Testis (tissue), 3 donors: Measurements from ENCODE around the gene FMO1. TPM values are rescaled to one million over a fixed set of nuclear protein-coding genes. Genes with fewer than 3 reads are reported as not detected.

Experiments
- DNase-seq: peaks from one replicate; pipeline ENCODE4 v3.0.0-alpha.2; 2019
- H3K27ac ChIP-seq, 2 donors: fragments of 200-600 bp; sonication (generic); one replicate each; pipeline ENCODE4 v1.5.1; 2019
- H3K27me3 ChIP-seq: fragments of 200-600 bp; sonication (generic); one replicate; pipeline ENCODE4 v1.5.1; 2019
- H3K36me3 ChIP-seq: fragments of 200-600 bp; sonication (generic); one replicate; pipeline ENCODE4 v1.5.1; 2017; ENCODE audit warnings: low read depth; ENCODE audit errors: missing control alignments
- H3K4me1 ChIP-seq: fragments of 200-600 bp; sonication (generic); one replicate; pipeline ENCODE4 v1.5.1; 2019
- H3K4me3 ChIP-seq, 2 donors: fragments of 200-600 bp; sonication (generic); one replicate each; pipeline ENCODE4 v1.5.1; 2017 to 2019
- H3K9me3 ChIP-seq: fragments of 200-600 bp; sonication (generic); one replicate; pipeline ENCODE4 v1.5.1; 2017
- CTCF ChIP-seq, 3 experiments: fragments of 450-650 bp in 2 of 3; fragments of 200-600 bp in 1 of 3; sonication (generic) in 1 of 3; IDR thresholded peaks; one replicate each; pipeline ENCODE4 v1.5.1; 2016 to 2019; ENCODE audit warnings: antibody characterized with exemption in 3 of 3, mild to moderate bottlenecking in 2 of 3, moderate library complexity in 1 of 3
- POLR2A ChIP-seq: fragments of 450-650 bp; IDR thresholded peaks from one replicate; pipeline ENCODE4 v1.6.1; 2017; ENCODE audit warnings: antibody characterized with exemption, mild to moderate bottlenecking, moderate library complexity
- WGBS, 2 donors: methylation state at CpG; one replicate each; pipeline ENCODE4 v1.1.5; 2018; 5-methylcytosine and 5-hydroxymethylcytosine counted together
- intact Hi-C: fragments of 100-400 bp; cut with DNase I; formaldehyde crosslinking; loops from one replicate; pipeline ENCODE4 v1.15.1; 2023; ENCODE audit warnings: low total_unique reads
- polyA plus RNA-seq: library from polyadenylated mRNA; stranded (reverse); fragments of 350-450 nt; fragmentation: Illumina TruSeq; extraction: RNeasy Lipid Tissue Mini Kit (QIAGEN cat#74804); gene quantifications from one replicate; pipeline ENCODE4 v1.2.3, GENCODE V29; 2014; ENCODE audit warnings: low read depth, low replicate concordance; ENCODE audit not compliant: insufficient read depth
- total RNA-seq, 2 donors: library from RNA; depleted of rRNA; stranded (reverse); fragments of >200 nt; gene quantifications; one replicate each; pipeline ENCODE4 v1.2.3, GENCODE V29; 2016

The FMO1 gene
- total and polyA plus RNA-seq, 3 donors from 2014 or later = 1.7 to 3.7 TPM; not detected in 1

- H3K9me3 ChIP-seq = no peaks in the 10 kb centered on the region
- H3K4me3 ChIP-seq = no peak overlapping the region
- no peak for TF ChIP-seq POLR2A
- TF ChIP-seq CTCF (IDR thresholded peaks at IDR 0.05) = no peak
- WGBS, 2 donors = 86 to 96% methylated on average over 3 of the region's 3 CpGs
- H3K36me3 ChIP-seq = no peaks in the 10 kb centered on the region
- H3K27ac ChIP-seq = no peak overlapping the region
- no peak for DNase-seq
- H3K27me3 ChIP-seq = no peaks in the 10 kb centered on the region
- no peaks in the 10 kb centered on the region for H3K4me1 ChIP-seq
- intact Hi-C loops = no loop called here
Measured at GRCh38 chr1:171295821-171296220, 47.5 kb downstream of the FMO1 start.

- Histone ChIP-seq H3K4me1 (no peaks in the 10 kb centered on the region), H3K27ac (no peak overlapping the region), H3K27me3 (no peaks in the 10 kb centered on the region), H3K36me3 (no peaks in the 10 kb centered on the region), H3K4me3 (no peak overlapping the region), H3K9me3 (no peaks in the 10 kb centered on the region)
- TF ChIP-seq CTCF (IDR thresholded peaks at IDR 0.05) = no peak
- no peak for TF ChIP-seq POLR2A
- WGBS, 2 donors = 90 to 91% methylated on average over 2 of the region's 2 CpGs
- no peak for DNase-seq
- intact Hi-C loops = no loop called here
Measured at GRCh38 chr1:171296897-171297296, 48.6 kb downstream of the FMO1 start.

DNA sequence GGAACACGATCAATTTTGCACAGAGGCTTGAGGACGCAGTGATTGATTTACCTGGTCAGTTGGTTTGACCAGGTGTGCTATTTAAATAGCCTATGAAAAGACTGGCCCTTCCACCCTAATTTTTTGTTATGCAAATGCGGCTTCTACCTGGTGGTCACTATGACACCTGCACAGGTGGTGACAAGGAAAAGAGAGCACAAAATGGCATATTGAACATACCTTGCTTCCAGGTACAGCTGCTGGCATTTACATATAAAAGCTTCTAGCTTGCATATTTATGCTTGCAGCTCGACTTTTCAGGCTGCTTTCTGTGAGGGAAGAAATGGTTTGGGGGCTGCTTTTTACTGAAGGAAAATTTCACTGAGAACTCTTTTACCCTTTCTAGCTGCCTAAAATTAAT is 50.4 kb downstream of the FMO1 start:
- 71 to 83% methylated on average over 4 of the region's 4 CpGs for WGBS, 2 donors

GRCh38 chr1:171299342-171299741 is 51.0 kb downstream of the FMO1 start:
- intact Hi-C loops = no loop called here
- no peak for DNase-seq
- Histone ChIP-seq H3K27me3 (no peaks in the 10 kb centered on the region), H3K9me3 (no peaks in the 10 kb centered on the region), H3K4me1 (no peaks in the 10 kb centered on the region), H3K36me3 (no peaks in the 10 kb centered on the region), H3K27ac (no peak overlapping the region), H3K4me3 (no peak overlapping the region)
- TF ChIP-seq CTCF (IDR thresholded peaks at IDR 0.05) = no peak
- no peak for TF ChIP-seq POLR2A
- WGBS, 2 donors = 82 to 89% methylated on average over 2 of the region's 2 CpGs

More for the DNA sequence above, 50.4 kb downstream of the FMO1 start:
- no peak for TF ChIP-seq POLR2A
- TF ChIP-seq CTCF (IDR thresholded peaks at IDR 0.05) = no peak
- no peak for DNase-seq
- H3K27me3 ChIP-seq = no peaks in the 10 kb centered on the region
- H3K27ac ChIP-seq = no peak overlapping the region
- intact Hi-C loops = no loop called here
- no peaks in the 10 kb centered on the region for H3K36me3 ChIP-seq
- H3K4me3 ChIP-seq = no peak overlapping the region
- no peaks in the 10 kb centered on the region for H3K4me1 ChIP-seq
- H3K9me3 ChIP-seq = no peaks in the 10 kb centered on the region

GRCh38 chr1:171300401-171300800 is 52.1 kb downstream of the FMO1 start:
- H3K27me3 ChIP-seq = no peaks in the 10 kb centered on the region
- H3K4me3 ChIP-seq = no peak overlapping the region
- no peaks in the 10 kb centered on the region for H3K36me3 ChIP-seq
- DNase-seq = no peak
- H3K27ac ChIP-seq = no peak overlapping the region
- no peaks in the 10 kb centered on the region for H3K4me1 ChIP-seq
- TF ChIP-seq POLR2A = no peak
- intact Hi-C loops = no loop called here
- WGBS, 2 donors = 84 to 94% methylated on average over 1 of the region's 1 CpG
- H3K9me3 ChIP-seq = no peaks in the 10 kb centered on the region
